ENCODE measurements around the gene COMMD6.

DNA sequence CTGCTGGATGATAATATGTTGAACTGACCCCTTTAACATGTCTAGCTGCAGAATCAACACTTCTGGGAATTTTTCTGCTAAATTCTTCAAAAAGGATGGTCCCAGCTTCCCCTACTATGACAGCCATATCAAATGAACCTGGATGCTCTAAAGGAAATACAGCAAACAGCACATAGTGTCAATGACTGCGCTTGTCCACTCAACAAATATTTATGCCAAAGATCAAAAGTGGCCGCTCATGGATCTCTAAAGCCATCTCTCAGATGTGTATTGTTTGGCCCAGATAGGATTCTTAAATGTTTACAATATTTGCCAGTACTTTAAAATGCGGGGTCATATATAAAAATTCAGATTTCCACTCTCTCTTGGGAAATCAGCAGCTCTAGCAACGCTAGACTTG lies 59.0 kb downstream of the COMMD6 start:
- TF ChIP-seq, protein P1, sequence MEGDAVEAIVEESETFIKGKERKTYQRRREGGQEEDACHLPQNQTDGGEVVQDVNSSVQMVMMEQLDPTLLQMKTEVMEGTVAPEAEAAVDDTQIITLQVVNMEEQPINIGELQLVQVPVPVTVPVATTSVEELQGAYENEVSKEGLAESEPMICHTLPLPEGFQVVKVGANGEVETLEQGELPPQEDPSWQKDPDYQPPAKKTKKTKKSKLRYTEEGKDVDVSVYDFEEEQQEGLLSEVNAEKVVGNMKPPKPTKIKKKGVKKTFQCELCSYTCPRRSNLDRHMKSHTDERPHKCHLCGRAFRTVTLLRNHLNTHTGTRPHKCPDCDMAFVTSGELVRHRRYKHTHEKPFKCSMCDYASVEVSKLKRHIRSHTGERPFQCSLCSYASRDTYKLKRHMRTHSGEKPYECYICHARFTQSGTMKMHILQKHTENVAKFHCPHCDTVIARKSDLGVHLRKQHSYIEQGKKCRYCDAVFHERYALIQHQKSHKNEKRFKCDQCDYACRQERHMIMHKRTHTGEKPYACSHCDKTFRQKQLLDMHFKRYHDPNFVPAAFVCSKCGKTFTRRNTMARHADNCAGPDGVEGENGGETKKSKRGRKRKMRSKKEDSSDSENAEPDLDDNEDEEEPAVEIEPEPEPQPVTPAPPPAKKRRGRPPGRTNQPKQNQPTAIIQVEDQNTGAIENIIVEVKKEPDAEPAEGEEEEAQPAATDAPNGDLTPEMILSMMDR (IDR thresholded peaks at IDR 0.05 in 8 of 11, conservative IDR thresholded peaks at IDR 0.05 in 3 of 11): no peak
- TF ChIP-seq POLR2AphosphoS5 (IDR thresholded peaks at IDR 0.05): no peak
